SW 1271 (cell line): ENCODE data around the gene SSMEM1.
A peak's percentile ranks its signal among the peaks of the same experiment; 100 is the strongest.
"Not testable (repeated sequence)": the region's sequence is repeated elsewhere in the genome, so short reads cannot be mapped to it uniquely, and the experiment has no call there.

ENCODE experiments used
- DNase-seq, 2 experiments: peaks; one replicate each; lab custom pipeline; 2025; lab: John Stamatoyannopoulos, UW

The SSMEM1 gene

DNA sequence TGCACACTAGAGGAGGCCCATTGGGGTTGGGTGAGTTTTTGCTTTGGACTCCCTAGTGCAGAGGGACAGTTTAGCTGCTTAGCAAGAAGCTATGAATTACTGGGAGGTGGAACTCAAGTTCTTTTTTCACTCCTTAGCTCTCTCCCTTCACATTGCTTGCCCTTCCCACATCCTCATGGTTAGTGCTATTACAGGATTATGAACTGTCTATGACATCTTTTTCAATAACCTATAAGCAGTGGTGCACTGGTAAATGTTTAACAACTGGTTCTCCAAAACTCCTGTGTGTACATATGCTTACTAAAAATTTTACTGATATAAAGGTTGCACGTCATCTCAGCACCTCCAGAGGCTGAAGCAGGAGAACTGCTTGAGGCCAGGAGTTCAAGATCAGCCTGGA, 6.2 kb downstream of the SSMEM1 start:
- no peak for DNase-seq

DNA sequence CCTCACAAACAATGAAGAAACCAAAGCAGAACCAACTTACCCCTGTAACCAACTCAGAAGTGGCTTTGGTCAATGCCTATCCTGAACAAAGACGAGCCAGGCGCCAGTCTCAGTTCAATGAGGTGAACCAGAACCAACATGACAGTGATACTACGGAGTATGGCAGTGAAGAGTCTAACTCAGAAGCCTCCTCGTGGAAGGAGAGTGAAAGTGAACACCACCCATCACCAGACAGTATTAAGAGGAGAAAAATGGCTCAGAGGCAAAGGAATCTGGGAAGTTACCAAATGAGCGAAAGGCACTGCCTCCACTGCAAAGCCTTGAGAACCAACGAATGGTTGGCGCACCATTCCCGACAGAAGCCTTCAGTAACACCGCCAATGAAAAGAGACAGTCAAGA, 8.4 kb downstream of the SSMEM1 start:
- DNase-seq = no peak

DNA sequence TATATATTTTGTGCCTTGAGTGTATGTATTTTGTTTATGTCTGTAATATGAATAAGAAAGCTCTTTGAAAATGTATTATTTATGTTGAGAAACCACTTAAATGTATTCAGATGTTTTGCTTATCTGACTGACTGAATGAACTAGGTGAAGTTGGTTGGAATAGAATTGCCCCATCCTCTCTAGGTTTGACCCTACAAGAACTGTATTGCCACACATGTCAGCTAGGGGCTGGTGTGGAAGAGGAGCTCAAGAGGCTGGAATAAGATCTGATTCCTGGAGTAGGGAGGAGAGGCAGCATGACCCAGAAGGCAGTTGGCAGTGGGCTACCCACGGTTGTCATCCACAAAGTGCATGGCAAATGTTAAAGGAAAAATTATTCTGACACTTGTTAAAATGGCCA, 9.1 kb downstream of the SSMEM1 start:
- DNase-seq = no peak

DNA sequence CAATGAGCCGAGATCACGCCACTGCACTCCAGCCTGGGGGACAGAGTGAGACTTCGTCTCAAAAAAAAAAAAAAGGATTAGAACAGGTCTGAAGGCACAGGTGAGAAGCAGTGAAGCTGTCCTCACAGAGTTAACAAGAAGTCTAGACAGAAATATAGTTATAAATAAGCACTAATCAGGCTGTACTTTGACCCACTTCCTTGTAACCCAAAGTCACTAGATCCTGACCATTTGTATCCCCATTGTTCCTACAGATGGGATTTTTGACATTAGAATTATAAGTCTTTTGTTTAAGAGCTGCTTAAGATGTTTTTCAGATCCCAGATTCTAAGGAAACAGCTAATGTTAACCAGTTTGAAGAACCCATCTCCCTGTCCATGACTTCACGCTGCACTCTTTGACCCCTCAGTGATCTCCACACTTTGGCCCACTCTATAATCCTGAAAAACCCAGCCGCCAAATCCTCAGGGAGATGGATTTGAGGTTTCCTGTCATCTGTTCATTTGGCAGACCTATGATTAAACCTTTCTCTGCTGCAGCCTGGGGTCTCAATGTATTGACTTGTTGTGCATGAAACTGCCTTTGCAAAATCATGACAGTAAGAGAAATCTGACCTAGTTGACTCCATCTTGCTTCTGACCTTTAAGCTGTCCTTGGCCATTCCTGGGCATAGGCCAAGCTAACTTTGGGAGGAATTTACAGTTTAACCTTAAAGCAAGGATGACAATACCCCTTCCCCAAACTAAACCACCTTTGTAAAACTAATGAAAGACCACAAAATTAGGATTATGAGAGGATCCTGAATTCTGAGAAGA, 11.4 kb downstream of the SSMEM1 start:
- DNase-seq = no peak

DNA sequence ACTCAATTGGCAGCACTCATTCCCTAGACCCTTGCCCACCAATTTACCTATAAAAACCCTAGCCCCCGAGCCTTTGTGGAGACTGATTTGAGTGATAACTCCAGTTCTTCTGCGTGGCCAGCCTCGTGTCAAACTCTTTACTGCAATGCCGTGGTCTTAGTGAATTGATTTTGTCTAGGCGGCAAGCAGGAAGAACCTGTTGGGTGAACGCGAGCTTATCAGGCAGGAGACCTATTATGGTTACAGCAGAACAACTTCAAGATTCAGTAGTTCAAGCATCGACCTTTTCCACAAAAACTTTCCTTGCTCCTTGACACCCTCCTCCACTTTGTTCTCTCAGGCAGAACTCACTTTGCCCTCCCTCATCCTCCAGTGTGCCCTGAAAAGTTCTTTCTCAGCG, 12.2 kb downstream of the SSMEM1 start:
- no peak for DNase-seq

DNA sequence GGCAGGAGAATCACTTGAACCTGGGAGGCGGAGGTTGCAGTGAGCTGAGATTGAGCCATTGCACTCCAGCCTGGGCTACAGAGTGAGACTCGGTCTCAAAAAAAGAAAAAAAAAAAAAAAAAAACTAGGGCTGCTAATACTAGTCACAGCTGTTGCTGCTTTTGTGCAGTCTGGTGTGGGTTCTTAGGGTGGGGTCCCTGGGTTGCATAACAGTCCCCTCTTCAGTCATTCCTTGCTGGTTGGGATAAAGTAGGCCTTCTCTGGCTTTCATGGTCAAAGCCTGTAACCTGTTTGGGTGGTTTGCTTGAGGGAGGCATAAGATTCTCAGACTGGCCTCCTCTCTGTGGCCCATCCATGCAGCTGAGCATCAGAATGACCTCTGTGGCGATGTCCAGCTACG, 14.1 kb downstream of the SSMEM1 start:
- no peak for DNase-seq

DNA sequence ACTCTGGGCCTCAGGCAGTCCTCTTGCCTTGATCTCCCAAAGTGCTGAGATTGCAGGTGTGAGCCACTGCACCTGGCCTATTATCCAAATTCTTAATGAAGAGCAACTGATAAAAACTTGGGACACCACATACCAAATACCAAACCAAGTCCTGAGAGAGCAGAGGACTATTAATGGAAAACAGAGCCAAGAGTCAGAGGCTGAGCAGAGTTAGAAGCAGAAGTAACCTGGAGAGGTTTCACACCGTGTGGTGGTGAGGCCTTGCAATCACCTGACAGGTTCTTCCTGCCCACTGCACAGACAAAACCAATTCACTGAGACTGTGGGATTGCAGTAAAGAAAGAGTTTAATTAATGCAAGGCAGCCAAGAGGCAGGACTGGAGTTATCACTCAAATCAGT, 16.0 kb downstream of the SSMEM1 start:
- no peak for DNase-seq

DNA sequence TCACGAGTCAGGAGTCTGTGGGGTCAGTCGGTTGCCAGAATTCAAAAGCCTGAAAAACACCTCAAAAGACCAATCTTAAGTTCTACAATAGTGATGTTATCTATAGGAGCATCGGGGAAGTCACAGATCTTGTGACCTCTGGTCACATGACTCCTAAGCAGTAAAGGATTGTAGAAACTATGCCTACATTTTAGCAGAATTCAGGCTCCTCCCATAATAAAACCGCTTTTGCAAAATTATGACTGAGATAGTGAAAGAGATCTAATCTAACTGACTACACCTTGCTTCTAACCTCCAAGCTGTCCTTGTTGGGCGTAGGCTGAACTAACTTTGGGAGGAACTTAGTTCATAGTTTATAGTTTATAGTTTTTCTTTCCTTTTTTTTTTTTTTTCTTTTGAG, 16.6 kb downstream of the SSMEM1 start:
- no peak for DNase-seq

DNA sequence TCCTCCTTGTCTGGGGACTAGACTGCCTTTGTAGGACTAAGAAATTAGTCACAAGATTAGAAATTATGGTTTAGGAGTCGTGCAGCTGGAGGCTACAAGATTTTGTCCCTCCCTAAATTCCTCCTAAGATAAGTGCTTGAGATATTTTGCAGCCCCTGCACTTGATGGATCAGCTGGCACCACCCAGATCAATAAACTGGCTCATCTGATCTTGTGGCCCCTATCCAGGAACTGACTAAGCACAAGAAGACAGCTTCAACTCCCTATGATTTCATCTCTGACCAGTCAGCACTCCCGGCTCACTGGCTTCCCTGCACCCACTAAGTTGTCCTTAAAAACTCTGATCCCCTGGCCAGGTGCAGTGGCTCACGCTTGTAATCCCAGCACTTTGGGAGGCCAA, 17.3 kb downstream of the SSMEM1 start:
- DNase-seq = not testable (repeated sequence)

DNA sequence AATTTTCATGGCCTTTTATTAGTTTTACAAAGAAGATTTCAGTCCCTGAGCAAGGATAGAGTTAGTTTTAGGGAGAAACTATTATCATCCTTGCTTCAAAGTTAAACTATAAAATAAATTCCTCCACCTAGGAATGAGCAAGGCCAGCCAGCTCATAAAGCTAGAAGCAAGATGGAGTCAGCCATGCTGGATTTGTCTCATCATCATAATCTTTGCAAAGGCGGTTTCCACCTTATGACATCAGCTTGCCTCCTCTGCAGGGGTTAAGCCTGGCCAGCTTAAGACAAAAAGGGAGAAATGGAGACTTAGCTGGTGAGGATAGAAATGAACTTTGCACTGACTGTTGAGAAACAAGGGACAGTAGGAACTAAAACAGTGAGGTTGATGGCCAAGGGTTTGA, 18.7 kb downstream of the SSMEM1 start:
- DNase-seq = no peak

DNA sequence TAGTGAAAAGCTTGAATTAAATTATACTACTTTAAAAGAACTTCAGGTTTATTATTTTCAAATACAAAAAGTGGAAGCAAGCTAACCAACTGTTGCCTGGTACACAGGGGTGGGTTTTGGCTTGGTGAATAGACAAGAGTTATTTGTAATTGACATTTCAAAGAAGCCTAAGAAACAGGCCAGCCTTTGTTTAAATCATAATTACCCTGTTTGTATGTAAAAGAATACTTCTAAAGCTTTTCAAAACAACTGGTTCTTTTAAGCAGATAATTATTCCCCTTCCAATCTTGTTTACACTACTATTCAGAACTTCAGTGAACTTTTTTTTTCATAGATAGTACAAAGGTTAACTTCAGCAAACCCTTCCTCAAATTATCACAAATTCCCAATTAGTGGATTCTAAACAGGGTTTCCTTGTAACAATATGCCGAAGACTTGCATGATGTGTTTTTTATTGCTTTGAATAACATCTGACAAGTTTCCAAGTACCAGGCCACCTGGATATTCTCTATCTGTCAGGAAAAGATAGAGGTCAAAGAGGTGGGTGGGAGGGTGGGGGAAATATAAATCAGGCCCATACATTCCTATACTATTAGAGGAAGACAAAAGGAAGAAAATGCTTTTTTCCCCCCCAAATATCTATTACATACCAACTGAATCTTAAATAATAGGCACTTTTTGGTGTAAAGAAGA, 20.4 kb downstream of the SSMEM1 start:
- DNase-seq = no peak

DNA sequence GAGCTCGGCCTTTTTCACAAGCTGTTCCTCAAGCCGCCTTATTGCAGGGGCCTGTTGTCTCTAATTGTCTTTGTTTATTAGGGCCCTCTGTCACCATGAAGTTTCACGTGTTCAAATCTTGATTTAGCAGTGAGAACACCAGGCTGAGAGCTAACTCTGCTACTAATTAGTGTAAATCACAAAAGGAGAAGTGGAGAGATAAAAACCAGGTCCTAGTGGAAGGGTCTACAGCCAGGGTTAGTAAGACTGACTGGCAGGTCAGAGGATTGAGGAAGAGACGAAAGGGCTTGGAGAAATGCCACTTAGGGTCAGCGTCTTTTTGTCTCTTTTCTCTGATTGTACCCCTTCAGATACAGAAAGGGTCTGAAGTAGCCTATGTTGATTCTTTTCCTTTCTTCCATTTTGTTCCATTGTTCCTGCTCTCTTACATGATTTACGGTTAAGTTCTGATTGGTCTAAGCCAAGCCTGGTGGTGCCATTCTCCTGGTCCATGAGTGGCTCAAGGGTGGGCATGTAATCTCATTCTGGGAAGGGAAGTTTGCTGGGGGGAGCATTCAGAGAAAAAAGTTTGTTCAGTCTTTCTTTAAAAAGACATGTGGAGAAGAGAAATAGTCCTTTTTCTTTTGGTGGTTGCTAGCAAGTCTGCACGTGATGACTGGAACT, 21.3 kb downstream of the SSMEM1 start:
- no peak for DNase-seq

DNA sequence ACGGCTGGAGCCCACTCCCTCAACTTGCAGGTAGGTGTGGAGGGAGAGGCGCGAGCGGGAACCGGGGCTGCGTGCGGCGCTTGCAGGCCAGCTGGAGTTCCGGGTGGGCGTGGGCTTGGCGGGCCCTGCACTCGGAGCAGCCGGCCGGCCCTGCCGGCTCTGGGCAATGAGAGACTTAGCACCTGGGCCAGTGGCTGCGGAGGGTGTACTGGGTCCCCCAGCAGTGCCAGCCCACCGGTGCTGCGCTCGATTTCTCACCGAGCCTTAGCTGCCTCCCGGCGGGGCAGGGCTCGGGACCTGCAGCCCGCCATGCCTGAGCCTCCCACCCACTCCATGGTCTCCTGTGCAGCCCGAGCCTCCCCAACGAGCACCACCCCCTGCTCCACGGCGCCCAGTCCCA, 22.3 kb downstream of the SSMEM1 start:
- DNase-seq = not testable (repeated sequence)

DNA sequence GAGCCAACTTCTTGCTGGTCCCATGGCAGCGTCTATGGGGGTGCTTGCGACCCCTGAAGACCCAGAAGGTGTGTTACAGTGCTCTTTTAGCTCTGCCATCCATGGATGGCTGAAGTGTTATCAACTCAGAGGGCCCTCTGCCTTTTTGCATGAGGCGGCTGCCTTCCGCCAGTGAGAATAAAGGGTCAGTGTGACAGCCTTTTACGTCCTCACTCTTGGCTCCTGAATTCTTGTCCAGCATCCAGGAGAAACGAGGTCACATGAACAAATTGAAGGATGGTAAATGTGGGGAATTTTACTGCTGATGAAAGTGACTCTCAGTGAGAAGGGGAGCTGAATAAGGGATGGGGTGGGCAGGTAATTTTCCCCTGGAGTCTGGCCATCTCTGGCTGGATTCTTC, 24.1 kb downstream of the SSMEM1 start:
- no peak for DNase-seq

DNA sequence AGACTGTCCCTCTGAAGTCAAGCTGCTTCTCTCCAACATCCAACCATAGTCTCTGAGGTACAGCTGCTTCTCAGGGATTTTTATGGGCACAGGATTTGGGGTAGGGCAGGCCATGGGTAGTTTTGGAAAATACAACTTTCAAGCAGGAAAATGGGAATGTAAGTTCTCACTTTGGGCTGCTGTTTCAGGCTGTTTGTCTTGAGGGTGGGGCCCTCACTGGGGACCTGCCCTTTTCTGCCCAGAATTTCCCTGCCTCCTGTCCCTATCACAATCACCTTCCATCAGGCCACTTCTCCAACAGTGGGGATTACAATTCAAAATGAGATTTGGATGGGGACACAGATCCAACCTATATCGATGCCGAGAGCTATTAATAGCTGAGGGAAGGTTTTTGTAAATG, 24.5 kb downstream of the SSMEM1 start:
- DNase-seq = no peak

DNA sequence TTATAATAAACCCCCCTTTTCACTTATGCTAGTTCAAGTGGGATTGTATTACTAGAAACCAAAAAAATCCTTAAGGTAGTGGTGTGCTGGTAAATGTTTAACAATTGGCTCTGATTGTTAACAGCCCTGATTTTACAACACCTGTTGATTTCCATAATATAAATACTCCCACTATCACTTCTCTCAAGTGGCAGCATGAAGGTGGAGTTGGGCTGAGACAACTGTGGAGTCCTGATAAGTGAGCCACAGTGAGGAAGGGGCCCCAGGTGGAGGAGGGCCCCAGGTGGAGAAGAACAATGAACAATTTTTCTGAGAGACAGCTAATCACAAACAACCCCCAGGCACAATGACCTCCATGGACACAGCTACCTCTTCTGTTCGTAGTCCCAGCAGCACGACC, 26.4 kb downstream of the SSMEM1 start:
- DNase-seq = no peak

DNA sequence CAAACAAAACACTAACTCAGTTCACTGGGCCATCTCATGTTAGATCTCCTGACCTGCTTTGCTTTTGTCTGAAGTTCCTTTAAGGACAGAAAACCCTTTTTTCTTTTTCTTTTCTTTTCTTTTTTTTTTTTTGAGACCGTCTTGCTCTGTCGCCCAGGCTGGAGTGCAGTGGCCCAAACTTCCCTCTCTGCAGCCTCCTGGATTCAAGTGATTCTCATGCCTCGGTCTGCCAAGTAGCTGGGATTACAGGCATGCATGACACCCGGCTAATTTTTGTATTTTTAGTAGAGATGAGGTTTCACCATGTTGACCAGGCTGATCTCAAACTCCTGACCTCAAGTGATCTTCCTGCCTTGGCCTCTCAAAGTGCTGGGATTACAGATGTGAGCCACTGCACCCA, 28.7 kb downstream of the SSMEM1 start:
- not testable (repeated sequence) for DNase-seq

DNA sequence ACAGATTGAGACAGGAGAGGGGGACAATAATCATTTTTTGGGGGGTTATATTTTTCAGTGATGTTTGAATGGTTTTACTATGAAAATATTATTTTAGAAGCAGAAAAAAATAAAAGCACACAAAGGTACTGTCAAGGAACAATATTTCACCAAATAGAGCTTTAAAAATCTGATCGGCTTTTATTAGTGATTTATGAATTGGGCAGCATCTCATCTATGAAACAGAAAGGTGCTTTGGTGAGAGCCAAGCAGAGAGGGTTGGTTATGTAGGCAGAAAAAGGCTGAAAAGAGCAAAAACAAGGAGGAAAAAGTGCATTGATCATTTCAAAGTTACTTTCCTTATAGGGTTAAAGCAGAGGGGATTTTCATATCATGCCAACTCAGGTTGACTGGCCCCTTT, 32.6 kb downstream of the SSMEM1 start:
- no peak for DNase-seq

DNA sequence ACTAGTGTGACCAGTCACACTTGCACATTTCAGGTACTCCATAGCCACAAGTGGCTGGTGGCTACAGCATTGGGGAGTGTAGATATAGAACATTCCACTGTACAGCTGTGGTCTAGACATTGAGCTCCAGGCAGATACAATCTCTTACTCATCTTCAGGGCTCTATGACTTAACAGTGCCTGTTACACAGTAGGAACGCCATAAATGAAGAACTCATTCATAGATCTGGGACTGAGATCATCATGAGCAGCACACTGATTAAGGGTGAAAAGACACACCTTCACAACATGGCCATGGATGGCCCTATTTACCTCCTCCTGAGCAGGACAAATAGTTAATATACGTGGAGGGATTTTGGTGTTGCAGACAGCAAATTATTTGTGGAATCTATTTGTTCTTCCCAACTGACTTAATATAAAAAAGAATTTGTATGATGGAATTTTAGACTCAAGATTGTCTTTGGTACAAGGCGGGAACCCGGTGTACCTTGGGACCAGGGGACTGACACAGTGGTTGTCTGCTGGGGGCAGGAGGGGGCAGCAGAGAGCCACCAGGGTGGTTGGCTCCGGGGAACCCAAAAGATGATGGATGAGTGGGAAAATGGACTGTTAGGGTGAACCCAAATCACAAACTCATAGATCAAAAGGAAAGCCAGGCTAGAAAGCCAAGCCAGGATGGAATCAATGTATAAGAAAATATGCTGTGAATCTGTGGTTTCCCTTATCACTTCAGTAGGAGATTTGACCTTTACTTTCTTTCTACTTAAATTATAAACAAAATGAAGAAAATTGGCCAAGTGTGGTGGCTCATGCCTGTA, 34.7 kb downstream of the SSMEM1 start:
- peak in 1 of 2 experiments; percentile 20 for DNase-seq

DNA sequence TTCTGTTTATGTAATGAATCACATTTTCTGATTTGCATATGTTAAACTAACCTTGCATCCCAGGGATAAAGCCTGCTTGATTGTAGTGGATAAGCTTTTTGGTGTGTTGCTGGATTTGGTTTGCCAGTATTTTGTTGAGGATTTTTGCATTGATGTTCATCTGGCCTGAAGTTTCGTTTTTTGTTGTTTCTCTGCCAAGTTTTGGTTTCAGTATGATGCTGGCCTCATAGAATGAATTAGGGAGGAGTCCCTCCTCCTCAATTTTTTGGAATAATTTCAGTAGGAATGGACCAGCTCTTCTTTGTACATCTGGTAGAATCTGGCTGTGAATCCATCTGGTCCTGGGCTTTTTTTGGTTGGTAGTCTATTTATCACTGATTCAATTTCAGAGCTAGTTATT, 35.8 kb downstream of the SSMEM1 start:
- DNase-seq = not testable (repeated sequence)

DNA sequence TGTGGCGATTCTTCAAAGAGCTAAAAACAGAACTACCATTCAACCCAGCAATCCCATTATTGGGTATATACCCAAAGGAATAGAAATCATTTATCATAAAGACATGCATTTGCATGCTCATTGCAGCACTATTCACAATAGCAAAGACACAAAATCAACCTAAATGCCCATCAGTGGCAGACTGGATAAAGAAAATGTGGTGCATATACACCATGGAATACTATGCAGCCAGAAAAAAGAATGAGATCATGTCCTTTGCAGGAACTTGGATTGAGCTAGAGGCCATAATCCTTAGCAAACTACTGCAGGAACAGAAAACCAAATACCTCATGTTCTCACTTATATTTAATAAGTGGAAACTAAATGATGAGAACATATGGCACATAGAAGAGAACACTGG, 38.8 kb downstream of the SSMEM1 start:
- DNase-seq = not testable (repeated sequence)

DNA sequence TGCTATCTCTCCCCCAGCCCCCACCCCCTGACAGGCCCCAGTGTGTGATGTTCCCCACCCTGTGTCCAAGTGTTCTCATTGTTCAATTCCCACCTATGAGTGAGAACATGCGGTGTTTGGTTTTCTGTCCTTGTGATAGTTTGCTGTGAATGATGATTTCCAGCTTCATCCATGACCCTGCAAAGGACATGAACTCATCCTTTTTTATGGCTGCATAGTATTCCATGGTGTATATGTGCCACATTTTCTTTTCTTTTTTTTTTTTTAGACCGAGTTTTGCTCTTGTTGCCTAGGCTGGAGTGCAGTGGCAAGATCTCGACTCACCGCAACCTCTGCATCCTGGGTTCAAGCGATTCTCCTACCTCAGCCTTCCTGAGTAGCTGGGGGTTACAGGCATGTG, 41.2 kb downstream of the SSMEM1 start:
- not testable (repeated sequence) for DNase-seq
